Ascending aorta (tissue), 2 donors: ENCODE measurements around the gene ECSCR. TPM values are rescaled to one million over a fixed set of nuclear protein-coding genes. Genes with fewer than 3 reads are reported as not detected.
"Not testable (repeated sequence)": the region's sequence is repeated elsewhere in the genome, so short reads cannot be mapped to it uniquely, and the experiment has no call there.

Source experiments
- DNase-seq, 2 donors: peaks; one replicate each; pipeline ENCODE4 v3.0.0-alpha.2; 2019; ENCODE audit warnings: low spot score in 2 of 2
- H3K27ac ChIP-seq, 2 donors: fragments of 200-600 bp; sonication (generic); one replicate each; pipeline ENCODE4 v1.5.1; 2016 to 2017; ENCODE audit warnings: mild to moderate bottlenecking in 1 of 2
- H3K27me3 ChIP-seq: fragments of 200-600 bp; sonication (generic); one replicate; pipeline ENCODE4 v1.5.1; 2017
- H3K36me3 ChIP-seq, 2 donors: fragments of 200-600 bp; sonication (generic); one replicate each; pipeline ENCODE4 v1.5.1; 2016
- H3K4me1 ChIP-seq, 2 donors: fragments of 200-600 bp; sonication (generic); one replicate each; pipeline ENCODE4 v1.5.1; 2016 to 2017; ENCODE audit warnings: mild to moderate bottlenecking in 1 of 2
- H3K4me3 ChIP-seq, 2 donors: fragments of 200-600 bp; sonication (generic); one replicate each; pipeline ENCODE4 v1.5.1; 2016 to 2017; ENCODE audit warnings: mild to moderate bottlenecking in 1 of 2
- H3K9me3 ChIP-seq, 2 donors: fragments of 200-600 bp; sonication (generic); one replicate each; pipeline ENCODE4 v1.5.1; 2016
- intact Hi-C: fragments of 100-400 bp; cut with DNase I; formaldehyde crosslinking; loops from one replicate; pipeline ENCODE4 v1.15.1; 2023
- total RNA-seq: library from RNA; depleted of rRNA; stranded (reverse); fragments of >200 nt; gene quantifications from one replicate; pipeline ENCODE4 v1.1.0, GENCODE V29; 2016
- TF ChIP-seq, protein P1 (sequence below), 3 experiments: fragments of 200-600 bp in 2 of 3; fragments of 450-650 bp in 1 of 3; sonication (generic) in 2 of 3; IDR thresholded peaks; one replicate each; pipeline ENCODE4 v1.5.1; 2016 to 2019; ENCODE audit warnings: antibody characterized with exemption in 3 of 3, mild to moderate bottlenecking in 1 of 3, moderate library complexity in 1 of 3

Gene ECSCR
- total RNA-seq, 1 donor from 2014 or later = 51.6 TPM

DNA sequence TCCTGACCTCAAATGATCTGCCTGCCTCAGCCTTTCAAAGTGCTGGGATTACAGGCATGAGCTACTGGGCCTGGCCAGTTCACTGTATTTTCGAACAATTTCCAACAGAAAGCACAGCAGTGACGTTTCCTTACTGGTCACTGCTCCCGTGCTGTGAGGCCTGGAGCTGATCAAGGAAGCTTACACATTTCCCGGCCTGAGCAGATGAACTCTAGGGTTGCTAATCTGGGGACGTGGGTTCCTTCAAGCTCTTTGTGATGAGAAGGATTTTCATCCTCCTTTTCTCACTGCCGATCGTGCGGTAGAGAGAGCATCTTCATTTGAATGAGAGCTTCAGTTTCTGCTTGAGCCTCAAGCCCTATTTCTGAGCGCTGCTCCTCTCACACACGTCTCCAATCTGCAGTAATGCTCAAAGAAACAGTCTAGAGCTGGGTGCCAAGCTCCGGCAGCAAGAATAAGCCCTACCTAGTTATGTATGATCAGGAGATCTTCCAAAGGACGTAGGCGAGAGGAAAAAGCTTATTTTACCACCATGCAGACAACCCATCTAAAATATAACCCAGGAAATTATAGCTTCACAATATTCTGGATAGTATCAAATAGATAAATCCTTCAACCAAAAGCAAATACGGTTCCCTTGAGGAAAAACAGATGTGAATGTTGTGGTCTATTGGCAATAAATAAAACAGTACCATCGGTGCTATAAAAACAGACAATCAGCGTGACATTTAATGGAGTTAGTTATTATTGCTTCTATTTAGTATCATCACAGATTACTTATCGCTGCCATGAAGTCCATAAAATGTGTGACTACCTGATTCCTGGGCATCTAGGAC lies 51.3 kb downstream of the ECSCR start:
- peak overlapping the region; percentile 55 to 74 for H3K27ac ChIP-seq
- peaks cover 0 to 10% of the 10 kb centered on the region in 2 donors for H3K36me3 ChIP-seq
- intact Hi-C loops = no loop called here
- TF ChIP-seq, protein P1, sequence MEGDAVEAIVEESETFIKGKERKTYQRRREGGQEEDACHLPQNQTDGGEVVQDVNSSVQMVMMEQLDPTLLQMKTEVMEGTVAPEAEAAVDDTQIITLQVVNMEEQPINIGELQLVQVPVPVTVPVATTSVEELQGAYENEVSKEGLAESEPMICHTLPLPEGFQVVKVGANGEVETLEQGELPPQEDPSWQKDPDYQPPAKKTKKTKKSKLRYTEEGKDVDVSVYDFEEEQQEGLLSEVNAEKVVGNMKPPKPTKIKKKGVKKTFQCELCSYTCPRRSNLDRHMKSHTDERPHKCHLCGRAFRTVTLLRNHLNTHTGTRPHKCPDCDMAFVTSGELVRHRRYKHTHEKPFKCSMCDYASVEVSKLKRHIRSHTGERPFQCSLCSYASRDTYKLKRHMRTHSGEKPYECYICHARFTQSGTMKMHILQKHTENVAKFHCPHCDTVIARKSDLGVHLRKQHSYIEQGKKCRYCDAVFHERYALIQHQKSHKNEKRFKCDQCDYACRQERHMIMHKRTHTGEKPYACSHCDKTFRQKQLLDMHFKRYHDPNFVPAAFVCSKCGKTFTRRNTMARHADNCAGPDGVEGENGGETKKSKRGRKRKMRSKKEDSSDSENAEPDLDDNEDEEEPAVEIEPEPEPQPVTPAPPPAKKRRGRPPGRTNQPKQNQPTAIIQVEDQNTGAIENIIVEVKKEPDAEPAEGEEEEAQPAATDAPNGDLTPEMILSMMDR (IDR thresholded peaks at IDR 0.05) = no peak
- H3K27me3 ChIP-seq = no peaks in the 10 kb centered on the region
- H3K4me3 ChIP-seq = no peak overlapping the region
- no peaks in the 10 kb centered on the region for H3K9me3 ChIP-seq
- peak in 1 of 2 donors; percentile 63 for DNase-seq
- H3K4me1 ChIP-seq = peaks cover 6 to 30% of the 10 kb centered on the region in 2 donors

DNA sequence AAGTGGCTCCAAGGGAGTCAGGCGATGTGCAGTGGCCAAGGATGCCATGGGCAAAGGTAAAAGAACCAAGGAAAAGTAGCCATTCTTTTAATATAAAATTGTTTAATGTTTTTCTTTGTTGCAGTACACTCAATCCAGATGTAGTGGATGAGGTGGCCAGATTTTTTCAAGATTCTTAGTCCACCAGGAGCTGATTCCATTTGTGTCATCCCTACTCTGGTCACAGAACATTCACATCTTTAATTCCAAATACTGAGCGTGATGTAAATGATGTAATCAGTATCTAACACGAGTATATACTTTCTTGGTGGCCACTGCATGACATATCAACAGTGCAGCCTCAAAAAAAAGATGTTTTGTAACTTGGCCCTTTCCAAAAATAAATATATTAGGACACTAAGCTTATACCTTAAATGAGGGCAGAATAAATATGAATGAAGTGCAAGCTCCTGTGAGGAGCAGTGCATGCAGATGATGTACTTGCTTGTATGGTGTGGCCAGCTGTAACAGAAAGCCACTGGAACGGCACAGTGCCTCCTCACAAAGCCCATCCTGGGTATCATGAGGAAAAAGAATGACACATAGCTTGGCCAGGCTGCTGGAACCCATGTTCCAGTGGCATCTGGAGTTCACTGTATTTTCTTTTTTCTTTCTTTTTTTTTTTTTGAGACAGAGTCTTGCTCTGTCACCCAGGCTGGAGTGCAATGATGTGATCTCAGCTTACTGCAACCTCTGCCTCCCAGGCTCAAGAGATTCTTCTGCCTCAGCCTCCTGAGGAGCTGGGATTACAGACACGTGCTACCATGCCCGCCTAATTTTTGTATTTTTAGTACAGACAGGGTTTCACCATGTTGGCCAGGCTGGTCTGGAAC lies 52.2 kb downstream of the ECSCR start:
- Histone ChIP-seq H3K4me3 (no peak overlapping the region), H3K36me3 (peaks cover 0 to 10% of the 10 kb centered on the region in 2 donors), H3K9me3 (no peaks in the 10 kb centered on the region), H3K27me3 (no peaks in the 10 kb centered on the region), H3K27ac (peak overlapping the region; percentile 55 to 74), H3K4me1 (peaks cover 3 to 21% of the 10 kb centered on the region in 2 donors)
- TF ChIP-seq, protein P1 (IDR thresholded peaks at IDR 0.05) = no peak
- peak in 1 of 2 donors; percentile 55 for DNase-seq
- intact Hi-C loops = no loop called here

DNA sequence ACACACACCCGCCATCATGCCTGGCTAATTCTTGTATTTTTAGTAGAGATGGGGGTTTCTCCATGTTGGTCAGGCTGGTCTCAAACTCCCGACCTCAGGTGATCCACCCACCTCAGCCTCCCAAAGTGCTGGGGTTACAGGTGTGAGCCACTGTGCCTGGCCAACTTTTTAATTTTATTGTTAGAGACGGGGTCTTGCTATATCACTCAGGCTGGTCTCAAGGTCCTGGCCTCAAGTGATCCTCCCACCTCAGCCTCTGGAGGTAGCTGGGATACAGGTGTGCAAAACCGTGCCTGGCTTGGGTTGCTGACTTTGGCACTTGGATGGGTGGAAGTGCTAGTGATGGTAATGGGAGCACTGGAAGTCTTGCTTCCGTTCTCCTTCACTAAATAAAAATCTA lies 53.4 kb downstream of the ECSCR start:
- H3K4me3 ChIP-seq, H3K9me3 ChIP-seq, H3K27me3 ChIP-seq, H3K27ac ChIP-seq, intact Hi-C loops: not testable (repeated sequence)
- Histone ChIP-seq H3K4me1 (peaks cover 0 to 14% of the 10 kb centered on the region in 2 donors), H3K36me3 (peaks cover 0 to 10% of the 10 kb centered on the region in 2 donors)
- DNase-seq = peak in 1 of 2 donors; percentile 50

DNA sequence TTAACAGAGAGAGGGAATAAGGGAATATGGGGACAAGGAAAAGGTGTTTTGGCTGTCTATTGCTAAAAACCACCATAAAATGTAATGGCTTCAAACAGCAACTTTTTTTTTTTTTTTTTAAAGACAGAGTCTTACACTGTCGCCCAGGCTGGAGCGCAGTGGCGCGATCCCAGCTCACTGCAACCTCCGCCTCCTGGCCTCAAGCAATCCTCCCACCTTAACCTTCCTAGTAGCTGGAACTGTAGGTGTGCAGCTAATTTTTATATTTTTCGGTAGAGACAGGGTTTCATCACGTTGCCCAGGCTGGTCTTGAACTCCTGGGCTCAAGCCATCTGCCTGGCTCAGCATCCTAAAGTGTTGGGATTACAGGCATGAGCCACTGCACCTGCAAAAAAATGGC lies 54.4 kb downstream of the ECSCR start:
- Histone ChIP-seq H3K9me3 (no peaks in the 10 kb centered on the region), H3K36me3 (peaks cover 0 to 8% of the 10 kb centered on the region in 2 donors), H3K27ac (no peak overlapping the region), H3K27me3 (no peaks in the 10 kb centered on the region), H3K4me3 (no peak overlapping the region), H3K4me1 (peaks cover 0 to 18% of the 10 kb centered on the region in 2 donors)
- intact Hi-C loops = no loop called here
- TF ChIP-seq, protein P1 (IDR thresholded peaks at IDR 0.05) = no peak
- DNase-seq = peak in 1 of 2 donors; percentile 3

DNA sequence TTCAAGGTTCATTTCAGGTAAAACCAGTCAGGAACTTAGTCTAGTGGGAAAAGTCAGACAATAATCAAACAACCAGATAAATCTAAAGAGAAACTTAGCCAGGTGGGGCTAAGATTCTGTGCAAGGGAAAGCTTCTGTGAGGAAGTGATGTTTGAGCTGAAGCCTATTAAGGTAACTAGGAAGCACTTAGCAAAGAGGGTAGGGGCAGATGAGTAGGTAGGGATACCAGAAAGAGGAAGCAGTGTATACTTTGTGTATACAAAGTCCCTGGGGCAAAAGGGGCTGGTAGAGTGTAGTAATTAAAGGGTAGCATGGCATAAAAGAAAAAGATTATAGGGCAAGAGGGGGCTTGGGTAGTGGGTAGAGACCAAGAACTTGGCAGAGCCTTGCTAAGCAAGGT lies 55.0 kb downstream of the ECSCR start:
- no peaks in the 10 kb centered on the region for H3K27me3 ChIP-seq
- peaks cover 0 to 21% of the 10 kb centered on the region in 2 donors for H3K4me1 ChIP-seq
- no peaks in the 10 kb centered on the region for H3K9me3 ChIP-seq
- H3K27ac ChIP-seq = no peak overlapping the region
- intact Hi-C loops = no loop called here
- H3K4me3 ChIP-seq = no peak overlapping the region
- TF ChIP-seq, protein P1 (IDR thresholded peaks at IDR 0.05) = no peak
- peak in 1 of 2 donors; percentile 38 for DNase-seq
- H3K36me3 ChIP-seq = peaks cover 0 to 2% of the 10 kb centered on the region in 2 donors
